NCI-H2107 (cell line): ENCODE measurements around the gene POR.
"Not testable (repeated sequence)": the region's sequence is repeated elsewhere in the genome, so short reads cannot be mapped to it uniquely, and the experiment has no call there.

ENCODE experiments used
- DNase-seq: peaks from one replicate; lab custom pipeline; 2025; lab: John Stamatoyannopoulos, UW

The POR gene

GRCh38 chr7:75885036-75885435 lies 29.9 kb upstream of the POR start:
- DNase-seq, result no peak

DNA sequence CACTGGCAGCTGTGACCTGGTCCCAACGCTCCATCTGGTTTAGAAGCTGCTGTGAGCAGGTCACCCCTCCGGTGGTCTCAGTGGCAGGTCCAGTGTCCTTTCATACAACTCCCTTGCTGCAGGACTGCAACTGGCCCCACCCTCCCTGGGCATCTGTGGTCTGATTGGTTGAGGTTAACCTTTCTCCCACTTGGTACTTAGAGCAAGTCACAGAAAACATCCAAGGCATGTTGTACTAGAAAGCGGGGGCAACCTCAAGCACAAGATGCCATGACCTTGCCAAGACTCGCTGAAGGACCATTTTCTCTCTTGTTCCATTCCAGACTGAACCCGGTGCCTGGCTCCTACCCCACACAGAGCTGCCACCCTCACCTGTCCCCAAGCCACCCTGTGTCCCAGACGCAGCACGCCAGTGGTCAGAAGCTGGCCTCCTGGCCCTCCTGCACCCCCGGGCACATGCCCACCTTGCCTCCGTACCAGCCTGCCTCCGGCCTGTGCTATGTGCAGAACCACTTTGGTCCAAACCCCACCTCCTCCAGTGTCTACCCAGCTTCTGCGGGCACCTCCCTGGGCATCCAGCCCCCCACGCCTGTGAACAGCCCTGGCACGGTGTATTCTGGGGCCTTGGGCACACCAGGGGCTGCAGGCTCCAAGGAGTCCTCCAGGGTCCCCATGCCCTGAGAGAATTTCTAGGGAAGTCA lies 27.1 kb upstream of the POR start:
- DNase-seq, result no peak

- no peak for DNase-seq
Measured at GRCh38 chr7:75888464-75889222, 26.3 kb upstream of the POR start.

- DNase-seq, result no peak
Measured at GRCh38 chr7:75889223-75889825, 25.6 kb upstream of the POR start.

- no peak for DNase-seq
Measured at GRCh38 chr7:75889826-75890225, 25.1 kb upstream of the POR start.

- not testable (repeated sequence) for DNase-seq
Measured at GRCh38 chr7:75891237-75891636, 23.7 kb upstream of the POR start.

- no peak for DNase-seq
Measured at GRCh38 chr7:75891815-75892411, 23.0 kb upstream of the POR start.

GRCh38 chr7:75892634-75893272 lies 22.2 kb upstream of the POR start:
- peak; percentile 96 for DNase-seq

- no peak for DNase-seq
Measured at GRCh38 chr7:75896803-75897327, 18.1 kb upstream of the POR start.

DNA sequence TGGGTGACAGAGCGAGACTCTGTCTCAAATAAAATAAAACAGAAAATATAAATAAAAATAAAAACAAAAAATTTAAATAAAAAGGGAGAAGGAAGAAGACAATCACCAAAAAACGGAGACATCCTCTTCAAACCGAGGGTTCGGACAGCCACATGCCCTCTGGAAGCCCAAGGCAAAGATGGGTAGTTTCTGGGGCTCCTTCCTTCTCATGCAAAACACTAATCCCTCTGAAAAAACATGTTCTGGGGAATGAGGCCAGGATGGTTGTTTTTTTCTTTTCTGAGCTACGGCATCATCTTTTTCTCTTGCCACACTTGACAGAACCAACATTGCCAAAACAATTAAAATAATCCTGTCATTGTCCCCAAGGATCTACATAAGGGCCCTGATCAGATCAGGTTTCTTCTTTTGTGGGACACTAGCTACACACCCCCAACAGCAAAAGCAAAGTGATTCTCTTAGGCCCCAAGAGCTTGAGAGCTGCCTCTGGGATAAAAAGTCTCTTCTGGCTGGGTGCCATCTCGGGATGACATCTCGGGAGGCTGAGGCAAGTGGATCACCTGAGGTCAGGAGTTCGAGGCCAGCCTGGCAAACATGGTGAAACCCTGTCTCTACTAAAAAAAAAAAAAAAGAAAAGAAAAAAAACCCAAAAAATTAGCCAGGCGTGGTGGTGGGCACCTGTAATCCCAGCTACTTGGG lies 14.2 kb upstream of the POR start:
- DNase-seq, result peak; percentile 54

DNA sequence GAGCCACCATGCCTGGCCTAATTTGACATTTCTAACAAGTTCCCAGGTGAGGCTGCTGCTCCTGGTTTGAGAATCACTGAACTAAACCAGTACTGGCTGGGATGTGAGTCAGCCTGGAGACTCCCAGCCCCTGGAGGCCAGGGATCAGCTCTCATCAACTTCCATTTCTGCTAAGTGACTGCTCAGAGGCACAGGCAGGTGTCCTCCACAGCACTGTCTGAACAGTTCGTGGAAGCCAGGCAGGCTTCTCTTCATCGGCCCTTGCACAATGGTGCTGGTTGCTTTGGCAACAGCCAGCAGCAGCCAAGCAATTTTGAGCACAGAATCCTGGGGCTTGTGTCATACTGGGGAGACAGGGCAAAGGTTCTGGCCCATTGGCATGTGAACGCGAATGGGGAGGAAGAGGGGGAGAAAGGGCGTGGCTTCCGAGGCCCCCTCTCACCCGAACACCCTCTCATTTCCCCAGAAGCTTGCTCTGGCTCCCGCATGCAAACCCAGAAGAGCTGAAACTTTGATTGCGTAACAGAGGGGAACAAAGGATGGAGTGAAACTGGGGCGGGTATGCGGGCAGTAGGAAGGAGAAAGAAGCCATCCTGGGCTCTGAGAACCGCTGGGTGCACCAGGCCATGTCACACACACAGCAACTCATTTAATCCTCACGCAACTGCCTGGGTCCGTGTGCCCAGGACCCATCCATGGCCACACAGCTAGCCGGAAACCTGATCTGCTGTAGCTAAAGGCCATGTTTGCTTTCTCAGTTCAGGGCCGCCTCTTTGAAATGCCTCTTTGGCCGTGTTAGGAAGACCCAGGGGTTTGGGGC lies 9.0 kb upstream of the POR start:
- DNase-seq, result peak; percentile 78

GRCh38 chr7:75906991-75907667 lies 7.8 kb upstream of the POR start:
- no peak for DNase-seq

DNA sequence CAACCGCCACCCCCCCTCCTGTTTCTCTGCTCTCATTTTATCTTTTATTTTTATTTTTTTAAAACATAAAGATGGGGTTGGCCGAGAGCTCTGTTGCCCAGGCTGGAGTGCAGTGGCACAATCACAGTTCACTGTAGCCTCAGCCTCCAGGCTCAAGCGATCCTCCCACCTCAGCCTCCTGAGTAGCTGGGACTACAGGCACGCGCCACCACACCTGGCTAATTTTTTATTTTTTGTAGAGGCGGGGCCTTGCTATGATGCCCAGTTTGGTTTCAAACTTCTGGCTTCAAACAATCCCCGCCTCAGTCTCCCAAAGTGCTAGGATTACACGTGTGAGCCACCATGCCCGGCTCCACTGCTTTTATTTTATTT lies 7.3 kb upstream of the POR start:
- DNase-seq, result not testable (repeated sequence)

GRCh38 chr7:75909521-75910132 lies 5.3 kb upstream of the POR start:
- DNase-seq, result no peak

DNA sequence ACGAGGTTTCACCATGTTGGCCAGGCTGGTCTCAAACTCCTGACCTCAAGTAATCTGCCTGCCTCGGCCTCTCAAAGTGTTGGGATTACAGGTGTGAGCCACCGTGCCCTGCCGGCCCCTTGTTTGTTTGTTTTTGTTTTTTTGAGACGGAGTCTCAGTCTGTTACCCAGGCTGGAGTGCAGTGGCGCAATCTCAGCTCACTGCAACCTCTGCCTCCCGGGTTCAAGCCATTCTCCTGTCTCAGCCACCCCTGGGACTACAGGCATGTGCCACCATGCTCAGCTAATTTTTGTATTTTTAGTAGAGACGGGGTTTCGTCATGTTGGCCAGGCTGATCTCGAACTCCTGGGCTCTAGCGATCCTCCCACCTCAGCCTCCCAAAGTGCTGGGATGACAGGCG lies 3.8 kb upstream of the POR start:
- DNase-seq, result not testable (repeated sequence)

- no peak for DNase-seq
Measured at GRCh38 chr7:75913437-75913836, 1.5 kb upstream of the POR start.

GRCh38 chr7:75914169-75914654 lies 743 bp upstream of the POR start:
- no peak for DNase-seq

GRCh38 chr7:75915416-75916156 lies 631 bp downstream of the POR start:
- DNase-seq, result no peak

DNA sequence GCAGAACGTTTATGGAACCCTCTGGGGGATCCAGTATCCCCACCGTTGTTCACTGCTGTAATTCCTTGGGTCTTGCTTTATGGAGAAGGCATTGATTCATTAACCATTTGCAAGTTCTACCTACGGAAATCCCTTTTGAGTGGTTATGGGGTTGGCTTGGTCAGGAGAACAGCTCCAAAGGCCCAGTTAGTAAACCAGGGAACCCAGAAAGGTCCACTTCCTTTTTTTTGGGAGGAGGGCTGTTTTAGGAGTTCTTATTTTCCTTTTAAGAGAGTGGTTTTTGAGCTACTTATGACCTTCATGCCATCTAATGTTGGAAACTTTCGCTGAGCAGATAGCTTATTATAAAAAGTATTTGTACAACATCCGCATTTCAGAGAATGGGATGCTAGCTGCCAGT lies 1.3 kb downstream of the POR start:
- no peak for DNase-seq
